Hepatocyte (in vitro differentiated cells): Measurements from ENCODE around the gene NUP133. TPM values are rescaled to one million over a fixed set of nuclear protein-coding genes. Genes with fewer than 3 reads are reported as not detected.

Experiments
- DNase-seq: peaks from one replicate; pipeline ENCODE4 v3.0.0-alpha.2; 2016; ENCODE audit warnings: low spot score
- H2AFZ ChIP-seq: fragments of 200-600 bp; sonication (generic); 2 replicates; pipeline ENCODE4 v1.6.0; 2016; ENCODE audit warnings: antibody characterized with exemption, mild to moderate bottlenecking
- H3K27ac ChIP-seq: fragments of 200-600 bp; sonication (generic); 2 replicates; pipeline ENCODE4 v1.5.1; 2016; ENCODE audit warnings: mild to moderate bottlenecking
- H3K27me3 ChIP-seq: fragments of 200-600 bp; sonication (generic); 2 replicates; pipeline ENCODE4 v1.6.1; 2016
- H3K36me3 ChIP-seq: fragments of 200-600 bp; sonication (generic); replicated peaks from 2 replicates; pipeline ENCODE4 v1.5.1; 2016; ENCODE audit warnings: low read depth; ENCODE audit not compliant: insufficient read depth
- H3K4me1 ChIP-seq: fragments of 200-600 bp; sonication (generic); 2 replicates; pipeline ENCODE4 v1.5.1; 2016; ENCODE audit warnings: mild to moderate bottlenecking, moderate library complexity; ENCODE audit not compliant: insufficient read depth
- H3K4me2 ChIP-seq: fragments of 200-600 bp; sonication (generic); 2 replicates; pipeline ENCODE4 v1.6.0; 2016
- H3K4me3 ChIP-seq: fragments of 200-600 bp; sonication (generic); 2 replicates; pipeline ENCODE4 v1.5.1; 2016; ENCODE audit warnings: mild to moderate bottlenecking
- H3K79me2 ChIP-seq: fragments of 200-600 bp; sonication (generic); 2 replicates; pipeline ENCODE4 v1.6.0; 2017; ENCODE audit warnings: mild to moderate bottlenecking
- H3K9me2 ChIP-seq: fragments of 200-600 bp; sonication (generic); replicated peaks from 2 replicates; pipeline ENCODE4 v1.6.0; 2017; ENCODE audit warnings: mild to moderate bottlenecking; ENCODE audit not compliant: insufficient read depth
- H3K9me3 ChIP-seq: fragments of 200-600 bp; sonication (generic); 2 replicates; pipeline ENCODE4 v1.5.1; 2016; ENCODE audit warnings: low read depth, mild to moderate bottlenecking
- H4K20me1 ChIP-seq: fragments of 200-600 bp; sonication (generic); 2 replicates; pipeline ENCODE4 v1.6.0; 2016; ENCODE audit warnings: mild to moderate bottlenecking; ENCODE audit not compliant: insufficient read depth, poor library complexity, severe bottlenecking
- EZH2 ChIP-seq: fragments of 200-600 bp; sonication (generic); IDR thresholded peaks from 2 replicates; pipeline ENCODE4 v1.6.1; 2016; ENCODE audit warnings: antibody characterized with exemption, mild to moderate bottlenecking, borderline replicate concordance
- EZH2phosphoT487 ChIP-seq: fragments of 200-600 bp; sonication (generic); IDR thresholded peaks from one replicate; pipeline ENCODE4 v1.6.1; 2018; ENCODE audit warnings: antibody characterized with exemption, mild to moderate bottlenecking, low read depth, moderate library complexity; ENCODE audit not compliant: unreplicated experiment, severe bottlenecking
- WGBS: methylation state at CpG from one replicate; pipeline ENCODE4 v1.1.6; 2016; ENCODE audit warnings: low lambda C conversion rate; ENCODE audit errors: missing lambda C conversion rate; 5-methylcytosine and 5-hydroxymethylcytosine counted together
- polyA plus RNA-seq: library from polyadenylated mRNA; unstranded; fragments of >200 nt; fragmentation: Nextera tagmentation; extraction: Ambion mirVana; gene quantifications from 2 replicates; pipeline ENCODE4 v1.2.1, GENCODE V29; 2016
- total RNA-seq: library from RNA; depleted of rRNA; stranded (reverse); fragments of >200 nt; gene quantifications from 2 replicates; pipeline ENCODE4 v1.2.3, GENCODE V29; 2014
- TF ChIP-seq, protein P1 (sequence below): fragments of 200-600 bp; sonication (generic); IDR thresholded peaks from 2 replicates; pipeline ENCODE4 v1.5.1; 2016; ENCODE audit warnings: antibody characterized with exemption, mild to moderate bottlenecking; ENCODE audit not compliant: poor library complexity

Gene NUP133
- total and polyA plus RNA-seq, 2 experiments from 2014 or later = 18.8 to 33.2 TPM

DNA sequence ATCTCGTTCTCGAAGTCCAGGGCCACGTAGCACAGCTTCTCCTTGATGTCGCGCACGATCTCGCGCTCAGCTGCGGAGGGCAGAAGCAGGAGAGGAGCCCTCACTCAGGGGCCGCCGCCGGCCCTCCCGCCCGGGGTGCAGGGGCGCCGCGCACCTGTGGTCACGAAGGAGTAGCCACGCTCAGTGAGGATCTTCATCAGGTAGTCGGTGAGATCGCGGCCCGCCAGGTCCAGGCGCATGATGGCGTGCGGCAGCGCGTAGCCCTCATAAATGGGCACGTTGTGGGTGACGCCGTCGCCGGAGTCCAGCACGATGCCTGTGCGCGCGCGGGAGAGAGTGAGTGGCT is 76.1 kb downstream of the NUP133 start:
- DNase-seq = no peak
- Histone ChIP-seq H2AFZ (no peak overlapping the region), H3K79me2 (no peaks in the 10 kb centered on the region), H4K20me1 (no peaks in the 10 kb centered on the region), H3K27me3 (peaks cover 33% of the 10 kb centered on the region), H3K9me2 (no peaks in the 10 kb centered on the region), H3K36me3 (no peaks in the 10 kb centered on the region), H3K4me1 (peaks cover 4% of the 10 kb centered on the region), H3K27ac (no peak overlapping the region), H3K4me3 (no peak overlapping the region), H3K4me2 (no peak overlapping the region), H3K9me3 (no peaks in the 10 kb centered on the region)
- WGBS = 99% methylated on average over 18 of the region's 38 CpGs
- no peak for TF ChIP-seq EZH2

DNA sequence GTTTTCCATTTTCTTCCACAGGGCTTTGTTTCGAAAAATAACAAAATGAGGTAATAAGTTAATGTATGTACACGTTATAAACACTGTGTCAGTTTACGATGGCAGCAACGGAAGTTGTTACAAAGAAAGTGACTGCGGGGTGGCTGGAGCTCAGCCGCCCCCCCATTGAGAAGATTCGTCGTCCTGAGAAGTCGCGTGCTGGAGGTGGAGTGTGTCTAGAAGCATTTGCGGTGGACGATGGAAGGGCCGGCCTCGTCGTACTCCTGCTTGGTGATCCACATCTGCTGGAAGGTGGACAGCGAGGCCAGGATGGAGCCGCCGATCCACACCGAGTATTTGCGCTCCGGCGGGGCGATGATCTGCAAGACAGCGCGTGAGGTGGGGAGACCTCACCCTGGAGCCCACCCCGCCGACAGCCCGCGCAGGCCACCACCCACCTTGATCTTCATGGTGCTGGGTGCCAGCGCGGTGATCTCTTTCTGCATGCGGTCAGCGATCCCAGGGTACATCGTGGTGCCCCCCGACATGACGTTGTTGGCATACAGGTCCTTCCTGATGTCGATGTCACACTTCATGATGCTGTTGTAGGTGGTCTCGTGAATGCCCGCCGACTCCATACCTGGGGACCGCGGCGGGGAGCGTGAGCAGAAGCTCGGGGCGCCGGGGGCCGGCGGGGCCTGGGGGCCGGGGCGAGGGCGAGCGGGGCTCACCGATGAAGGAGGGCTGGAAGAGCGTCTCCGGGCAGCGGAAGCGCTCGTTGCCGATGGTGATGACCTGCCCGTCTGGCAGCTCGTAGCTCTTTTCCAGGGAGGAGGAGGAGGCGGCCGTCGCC is 76.6 kb downstream of the NUP133 start:
- TF ChIP-seq, protein P1, sequence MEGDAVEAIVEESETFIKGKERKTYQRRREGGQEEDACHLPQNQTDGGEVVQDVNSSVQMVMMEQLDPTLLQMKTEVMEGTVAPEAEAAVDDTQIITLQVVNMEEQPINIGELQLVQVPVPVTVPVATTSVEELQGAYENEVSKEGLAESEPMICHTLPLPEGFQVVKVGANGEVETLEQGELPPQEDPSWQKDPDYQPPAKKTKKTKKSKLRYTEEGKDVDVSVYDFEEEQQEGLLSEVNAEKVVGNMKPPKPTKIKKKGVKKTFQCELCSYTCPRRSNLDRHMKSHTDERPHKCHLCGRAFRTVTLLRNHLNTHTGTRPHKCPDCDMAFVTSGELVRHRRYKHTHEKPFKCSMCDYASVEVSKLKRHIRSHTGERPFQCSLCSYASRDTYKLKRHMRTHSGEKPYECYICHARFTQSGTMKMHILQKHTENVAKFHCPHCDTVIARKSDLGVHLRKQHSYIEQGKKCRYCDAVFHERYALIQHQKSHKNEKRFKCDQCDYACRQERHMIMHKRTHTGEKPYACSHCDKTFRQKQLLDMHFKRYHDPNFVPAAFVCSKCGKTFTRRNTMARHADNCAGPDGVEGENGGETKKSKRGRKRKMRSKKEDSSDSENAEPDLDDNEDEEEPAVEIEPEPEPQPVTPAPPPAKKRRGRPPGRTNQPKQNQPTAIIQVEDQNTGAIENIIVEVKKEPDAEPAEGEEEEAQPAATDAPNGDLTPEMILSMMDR = no peak
- TF ChIP-seq EZH2 (no peak), EZH2phosphoT487 (no peak)
- H3K9me3 ChIP-seq = no peaks in the 10 kb centered on the region
- no peak overlapping the region for H3K4me3 ChIP-seq
- peaks cover 33% of the 10 kb centered on the region for H3K27me3 ChIP-seq
- no peaks in the 10 kb centered on the region for H3K36me3 ChIP-seq
- no peak overlapping the region for H3K4me2 ChIP-seq
- H3K9me2 ChIP-seq = no peaks in the 10 kb centered on the region
- H3K4me1 ChIP-seq = peaks cover 4% of the 10 kb centered on the region
- H2AFZ ChIP-seq = no peak overlapping the region
- H3K27ac ChIP-seq = no peak overlapping the region
- H3K79me2 ChIP-seq = no peaks in the 10 kb centered on the region
- no peak for DNase-seq
- WGBS = 85% methylated on average over 40 of the region's 65 CpGs
- no peaks in the 10 kb centered on the region for H4K20me1 ChIP-seq

DNA sequence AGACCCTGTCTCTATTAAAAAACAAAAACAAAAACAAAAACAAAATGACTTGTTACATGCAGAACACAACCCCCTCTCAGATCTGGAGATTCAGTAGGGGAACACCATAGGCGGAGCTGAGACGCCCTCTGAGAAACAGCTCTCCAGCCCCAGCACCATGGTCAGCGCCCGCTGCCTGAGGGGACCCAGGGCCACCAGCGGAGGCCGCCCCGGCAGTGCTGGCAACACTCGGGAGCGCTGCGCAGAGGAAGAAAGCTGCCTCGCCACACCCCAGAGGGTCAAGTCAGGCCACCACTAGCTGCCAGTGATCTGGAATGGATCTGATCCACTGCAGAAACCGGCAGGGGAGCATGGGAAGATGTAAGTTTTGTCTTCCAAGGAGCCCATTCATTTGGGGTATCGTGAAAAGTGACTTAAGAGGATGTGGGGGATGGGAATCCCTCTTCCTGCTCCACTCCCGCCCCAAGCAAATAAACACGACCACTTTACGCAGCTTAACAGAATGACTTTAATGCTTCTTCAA is 77.3 kb downstream of the NUP133 start:
- H3K27ac ChIP-seq = no peak overlapping the region
- TF ChIP-seq, protein P1 = no peak
- TF ChIP-seq EZH2phosphoT487 = no peak
- no peak for TF ChIP-seq EZH2
- WGBS = 10% methylated on average over 16 of the region's 16 CpGs
- H3K4me2 ChIP-seq = no peak overlapping the region
- peaks cover 4% of the 10 kb centered on the region for H3K4me1 ChIP-seq
- no peaks in the 10 kb centered on the region for H3K79me2 ChIP-seq
- no peaks in the 10 kb centered on the region for H3K36me3 ChIP-seq
- H2AFZ ChIP-seq = no peak overlapping the region
- peak; percentile 79 for DNase-seq
- no peaks in the 10 kb centered on the region for H3K9me2 ChIP-seq
- H4K20me1 ChIP-seq = no peaks in the 10 kb centered on the region
- H3K4me3 ChIP-seq = no peak overlapping the region
- peaks cover 29% of the 10 kb centered on the region for H3K27me3 ChIP-seq
- no peaks in the 10 kb centered on the region for H3K9me3 ChIP-seq

DNA sequence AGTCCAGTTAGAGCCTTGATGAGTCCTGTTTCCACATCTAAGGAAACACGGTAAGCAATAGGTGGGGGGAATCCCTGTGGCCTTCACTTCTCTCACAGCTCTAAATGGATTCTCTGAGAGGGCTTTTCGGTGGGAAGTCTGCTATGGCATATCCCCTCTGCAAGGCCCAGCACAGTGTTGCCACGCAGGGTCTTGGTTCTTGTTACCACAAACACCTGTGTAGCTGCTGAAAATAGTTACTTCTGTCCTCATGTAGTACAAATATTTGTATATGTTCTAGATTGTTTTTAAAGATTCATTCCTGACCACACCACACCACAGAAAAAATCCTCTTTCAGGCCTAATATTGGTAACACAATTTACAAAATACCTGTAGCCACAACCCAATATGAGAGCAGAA is 79.9 kb downstream of the NUP133 start:
- no peak for DNase-seq
- WGBS = 92% methylated on average over 3 of the region's 3 CpGs
- no peaks in the 10 kb centered on the region for H3K9me3 ChIP-seq

More for the DNA sequence above, 79.9 kb downstream of the NUP133 start:
- H3K79me2 ChIP-seq = no peaks in the 10 kb centered on the region
- H3K4me1 ChIP-seq = no peaks in the 10 kb centered on the region
- TF ChIP-seq EZH2 = no peak
- no peak for TF ChIP-seq EZH2phosphoT487
- TF ChIP-seq, protein P1 = no peak
- no peaks in the 10 kb centered on the region for H3K36me3 ChIP-seq
- H2AFZ ChIP-seq = no peak overlapping the region
- H4K20me1 ChIP-seq = no peaks in the 10 kb centered on the region
- H3K9me2 ChIP-seq = no peaks in the 10 kb centered on the region
- no peak overlapping the region for H3K4me2 ChIP-seq
- no peak overlapping the region for H3K4me3 ChIP-seq
- no peak overlapping the region for H3K27ac ChIP-seq
- H3K27me3 ChIP-seq = peaks cover 3% of the 10 kb centered on the region
